Gastrocnemius medialis (tissue), 4 donors: ENCODE data around the gene LDLRAD4.

Experiments
- CTCF ChIP-seq, 5 experiments: fragments of 450-650 bp in 3 of 5; fragments of 200-600 bp in 2 of 5; sonication (generic) in 2 of 5; IDR thresholded peaks in 4 of 5; conservative IDR thresholded peaks in 1 of 5; 1 replicate in 4 of 5; 2 replicates in 1 of 5; pipeline ENCODE4 v1.5.1; 2016 to 2019; ENCODE audit warnings: antibody characterized with exemption in 5 of 5, mild to moderate bottlenecking in 3 of 5, moderate library complexity in 3 of 5
- POLR2A ChIP-seq, 2 donors: fragments of 450-650 bp; IDR thresholded peaks; one replicate each; pipeline ENCODE4 v1.6.1; 2017; ENCODE audit warnings: antibody characterized with exemption in 2 of 2, mild to moderate bottlenecking in 2 of 2, moderate library complexity in 2 of 2

- no peak for TF ChIP-seq CTCF (IDR thresholded peaks at IDR 0.05 in 4 of 5, conservative IDR thresholded peaks at IDR 0.05 in 1 of 5)
- no peak for TF ChIP-seq POLR2A (IDR thresholded peaks at IDR 0.05)
These were observed 426.5 kb downstream of the LDLRAD4 start for GRCh38 chr18:13645093-13645492.
